Measurements from ENCODE around the gene GLRA2.

The GLRA2 gene

GRCh38 chrX:14712096-14712495 is 182.8 kb downstream of the GLRA2 start:
- DNase-seq, result no peak

- DNase-seq, result no peak
Measured at GRCh38 chrX:14717949-14718348, 188.6 kb downstream of the GLRA2 start.

GRCh38 chrX:14718403-14718802 is 189.1 kb downstream of the GLRA2 start:
- DNase-seq, result no peak

GRCh38 chrX:14729058-14729457 is 199.7 kb downstream of the GLRA2 start:
- no peak for DNase-seq

- DNase-seq, result no peak
Measured at GRCh38 chrX:14738643-14739042, 209.3 kb downstream of the GLRA2 start.

GRCh38 chrX:14753441-14753840 is 224.1 kb downstream of the GLRA2 start:
- no peak for DNase-seq

- no peak for DNase-seq
Measured at GRCh38 chrX:14758029-14758491, 228.7 kb downstream of the GLRA2 start.

- no peak for DNase-seq
Measured at GRCh38 chrX:14775416-14775815, 246.1 kb downstream of the GLRA2 start.

GRCh38 chrX:14776901-14777300 is 247.6 kb downstream of the GLRA2 start:
- DNase-seq, result no peak

- DNase-seq, result no peak
Measured at GRCh38 chrX:14777525-14777924, 248.2 kb downstream of the GLRA2 start.

- no peak for DNase-seq
Measured at GRCh38 chrX:14779580-14779979, 250.2 kb downstream of the GLRA2 start.

All from DMS153 (cell line).